ENCODE results near the gene UBLCP1. TPM values are rescaled to one million over a fixed set of nuclear protein-coding genes. Genes with fewer than 3 reads are reported as not detected.

Gene UBLCP1
- total and polyA plus RNA-seq, 2 donors from 2014 or later = 17.1 to 25.1 TPM

DNA sequence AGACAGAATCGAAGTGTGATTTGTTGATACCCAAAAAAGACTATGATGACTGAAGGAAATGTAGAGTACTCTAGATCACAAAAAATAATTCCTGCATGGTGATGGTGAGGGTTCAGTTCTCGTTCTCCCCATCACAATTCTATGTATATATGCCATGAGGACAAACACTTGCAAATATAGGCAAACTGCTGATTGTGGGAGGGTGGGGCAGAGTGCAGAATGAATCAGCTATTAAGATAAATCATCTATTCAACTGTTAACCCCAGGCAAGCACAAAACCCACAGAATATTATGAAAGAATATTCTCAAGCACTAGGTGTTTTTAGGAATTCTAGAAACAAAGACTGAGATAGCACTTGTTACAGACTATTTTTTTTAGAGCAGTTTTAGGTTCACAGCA lies 13.9 kb upstream of the UBLCP1 start:
- H3K27ac ChIP-seq (ENCODE audit: low read depth in 2 of 2, low read length in 2 of 2) = no peak overlapping the region
- DNase-seq = no peak
- FAIRE-seq = no peak
- no peak overlapping the region for H3K9ac ChIP-seq (ENCODE audit: low read length in 3 of 3)
- peaks cover 3% of the 10 kb centered on the region for H3K27me3 ChIP-seq (ENCODE audit: control insufficient read depth, insufficient read depth, low read length)
- no peaks in the 10 kb centered on the region for H3K9me3 ChIP-seq (ENCODE audit: control insufficient read depth in 2 of 3, insufficient read depth in 1 of 3, low read length in 3 of 3)
- H3K4me3 ChIP-seq (ENCODE audit: low read length in 3 of 3) = no peak overlapping the region
- no peaks in the 10 kb centered on the region for H3K4me1 ChIP-seq (ENCODE audit: control insufficient read depth in 2 of 3, insufficient read depth in 2 of 3, low read depth in 1 of 3, low read length in 3 of 3)
- TF ChIP-seq, protein P1, sequence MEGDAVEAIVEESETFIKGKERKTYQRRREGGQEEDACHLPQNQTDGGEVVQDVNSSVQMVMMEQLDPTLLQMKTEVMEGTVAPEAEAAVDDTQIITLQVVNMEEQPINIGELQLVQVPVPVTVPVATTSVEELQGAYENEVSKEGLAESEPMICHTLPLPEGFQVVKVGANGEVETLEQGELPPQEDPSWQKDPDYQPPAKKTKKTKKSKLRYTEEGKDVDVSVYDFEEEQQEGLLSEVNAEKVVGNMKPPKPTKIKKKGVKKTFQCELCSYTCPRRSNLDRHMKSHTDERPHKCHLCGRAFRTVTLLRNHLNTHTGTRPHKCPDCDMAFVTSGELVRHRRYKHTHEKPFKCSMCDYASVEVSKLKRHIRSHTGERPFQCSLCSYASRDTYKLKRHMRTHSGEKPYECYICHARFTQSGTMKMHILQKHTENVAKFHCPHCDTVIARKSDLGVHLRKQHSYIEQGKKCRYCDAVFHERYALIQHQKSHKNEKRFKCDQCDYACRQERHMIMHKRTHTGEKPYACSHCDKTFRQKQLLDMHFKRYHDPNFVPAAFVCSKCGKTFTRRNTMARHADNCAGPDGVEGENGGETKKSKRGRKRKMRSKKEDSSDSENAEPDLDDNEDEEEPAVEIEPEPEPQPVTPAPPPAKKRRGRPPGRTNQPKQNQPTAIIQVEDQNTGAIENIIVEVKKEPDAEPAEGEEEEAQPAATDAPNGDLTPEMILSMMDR (IDR thresholded peaks at IDR 0.05; ENCODE audit: borderline replicate concordance, extremely low read depth, insufficient read depth) = no peak
- intact Hi-C loops (cut with DNase I) = no loop called here
- H3K36me3 ChIP-seq (ENCODE audit: control insufficient read depth in 2 of 3, insufficient read depth in 3 of 3, low read length in 3 of 3) = no peaks in the 10 kb centered on the region

DNA sequence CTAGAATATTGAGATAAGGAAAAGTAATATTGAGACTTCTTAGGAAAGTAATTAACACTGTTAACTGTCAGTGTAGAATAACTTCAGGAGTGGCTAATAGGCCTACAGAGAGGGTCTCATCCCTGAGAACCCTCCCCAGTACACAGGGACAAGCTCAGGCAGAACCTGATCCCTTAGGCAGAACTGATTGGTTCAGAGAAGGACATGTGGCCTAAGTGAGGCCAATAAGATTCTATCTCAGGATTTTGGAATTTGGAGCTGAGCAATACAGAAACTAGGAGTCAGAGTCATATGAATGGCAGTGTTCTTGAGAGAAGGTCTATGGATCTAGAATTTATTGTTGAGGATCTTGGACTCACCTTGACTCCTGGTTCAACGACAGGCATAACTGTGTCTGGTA lies 10.9 kb upstream of the UBLCP1 start:
- no peaks in the 10 kb centered on the region for H3K9me3 ChIP-seq (ENCODE audit: control insufficient read depth in 2 of 3, insufficient read depth in 1 of 3, low read length in 3 of 3)
- FAIRE-seq (no peak), DNase-seq (no peak)
- H3K4me3 ChIP-seq (ENCODE audit: low read length in 3 of 3) = no peak overlapping the region
- H3K27me3 ChIP-seq (ENCODE audit: control insufficient read depth, insufficient read depth, low read length) = no peaks in the 10 kb centered on the region
- H3K4me1 ChIP-seq (ENCODE audit: control insufficient read depth in 2 of 3, insufficient read depth in 2 of 3, low read depth in 1 of 3, low read length in 3 of 3) = no peaks in the 10 kb centered on the region
- no peaks in the 10 kb centered on the region for H3K36me3 ChIP-seq (ENCODE audit: control insufficient read depth in 2 of 3, insufficient read depth in 3 of 3, low read length in 3 of 3)
- H3K27ac ChIP-seq (ENCODE audit: low read depth in 2 of 2, low read length in 2 of 2) = no peak overlapping the region
- intact Hi-C loops (cut with DNase I) = no loop called here
- H3K9ac ChIP-seq (ENCODE audit: low read length in 3 of 3) = no peak overlapping the region
- TF ChIP-seq, protein P1 (IDR thresholded peaks at IDR 0.05; ENCODE audit: borderline replicate concordance, extremely low read depth, insufficient read depth) = no peak

GRCh38 chr5:159257007-159257406 lies 6.1 kb upstream of the UBLCP1 start:
- no peak for DNase-seq
- H3K27ac ChIP-seq (ENCODE audit: low read depth in 2 of 2, low read length in 2 of 2) = no peak overlapping the region
- no peak overlapping the region for H3K9ac ChIP-seq (ENCODE audit: low read length in 3 of 3)
- H3K36me3 ChIP-seq (ENCODE audit: control insufficient read depth in 2 of 3, insufficient read depth in 3 of 3, low read length in 3 of 3) = no peaks in the 10 kb centered on the region
- no peak overlapping the region for H3K4me3 ChIP-seq (ENCODE audit: low read length in 3 of 3)
- peaks cover 2% of the 10 kb centered on the region for H3K27me3 ChIP-seq (ENCODE audit: control insufficient read depth, insufficient read depth, low read length)
- intact Hi-C loops (cut with DNase I) = no loop called here
- no peaks in the 10 kb centered on the region for H3K4me1 ChIP-seq (ENCODE audit: control insufficient read depth in 2 of 3, insufficient read depth in 2 of 3, low read depth in 1 of 3, low read length in 3 of 3)
- H3K9me3 ChIP-seq (ENCODE audit: control insufficient read depth in 2 of 3, insufficient read depth in 1 of 3, low read length in 3 of 3) = no peaks in the 10 kb centered on the region
- TF ChIP-seq, protein P1 (IDR thresholded peaks at IDR 0.05; ENCODE audit: borderline replicate concordance, extremely low read depth, insufficient read depth) = no peak
- no peak for FAIRE-seq

GRCh38 chr5:159257629-159258283 lies 5.3 kb upstream of the UBLCP1 start:
- intact Hi-C loops (cut with DNase I) = no loop called here
- no peak for FAIRE-seq
- no peaks in the 10 kb centered on the region for H3K36me3 ChIP-seq (ENCODE audit: control insufficient read depth in 2 of 3, insufficient read depth in 3 of 3, low read length in 3 of 3)
- H3K9ac ChIP-seq (ENCODE audit: low read length in 3 of 3) = no peak overlapping the region
- no peaks in the 10 kb centered on the region for H3K9me3 ChIP-seq (ENCODE audit: control insufficient read depth in 2 of 3, insufficient read depth in 1 of 3, low read length in 3 of 3)
- H3K27ac ChIP-seq (ENCODE audit: low read depth in 2 of 2, low read length in 2 of 2) = no peak overlapping the region
- peaks cover 2% of the 10 kb centered on the region for H3K27me3 ChIP-seq (ENCODE audit: control insufficient read depth, insufficient read depth, low read length)
- TF ChIP-seq, protein P1 (IDR thresholded peaks at IDR 0.05; ENCODE audit: borderline replicate concordance, extremely low read depth, insufficient read depth) = no peak
- DNase-seq = no peak
- no peak overlapping the region for H3K4me3 ChIP-seq (ENCODE audit: low read length in 3 of 3)
- H3K4me1 ChIP-seq (ENCODE audit: control insufficient read depth in 2 of 3, insufficient read depth in 2 of 3, low read depth in 1 of 3, low read length in 3 of 3) = peaks cover 0 to 3% (median 0%) of the 10 kb centered on the region in 3 donors
